ENCODE results near the gene VPS13D.

- TF ChIP-seq SUZ12 (IDR thresholded peaks at IDR 0.05; ENCODE audit: extremely low read depth, insufficient read depth, insufficient read length) (no peak), YY1 (IDR thresholded peaks at IDR 0.05; ENCODE audit: insufficient read depth, insufficient read length) (no peak), ZNF274 (IDR thresholded peaks at IDR 0.05; ENCODE audit: low read depth, low read length) (no peak)
Measured at GRCh38 chr1:12442217-12442616, 212.4 kb downstream of the VPS13D start.

All from NT2/D1 (cell line).